K562 (cell line): Measurements from ENCODE around the gene CHPF. TPM values are rescaled to one million over a fixed set of nuclear protein-coding genes. Genes with fewer than 3 reads are reported as not detected.

Experiments used
- GABPA ChIP-seq: fragments of 200-800 bp; sonication (Bioruptor generic); conservative IDR thresholded peaks from 2 replicates; pipeline ENCODE4 v1.6.1; 2016; ENCODE audit warnings: low read depth, missing genetic modification characterization, missing compliant biosample characterization
- HDGF ChIP-seq: fragments of 450-650 bp; IDR thresholded peaks from 2 replicates; pipeline ENCODE4 v1.6.1; 2016
- KDM1A ChIP-seq, 2 experiments: fragments of 450-650 bp; IDR thresholded peaks; 2 replicates each; pipeline ENCODE4 v1.6.1; 2016; ENCODE audit warnings: mild to moderate bottlenecking in 2 of 2
- KDM2B ChIP-seq: fragments of 250-450 bp; sonication (Bioruptor Pico); IDR thresholded peaks from 2 replicates; pipeline ENCODE4 v1.8.0; 2021; ENCODE audit warnings: mild to moderate bottlenecking, moderate library complexity
- KDM4B ChIP-seq, 2 experiments: fragments of 450-650 bp in 1 of 2; sonication (generic) in 1 of 2; IDR thresholded peaks; 2 replicates each; pipeline ENCODE4 v1.6.1; 2016 to 2017; ENCODE audit warnings: borderline replicate concordance in 2 of 2, antibody characterized with exemption in 1 of 2, low read depth in 1 of 2, mild to moderate bottlenecking in 1 of 2
- LARP7 ChIP-seq: fragments of 450-650 bp; IDR thresholded peaks from 2 replicates; pipeline ENCODE4 v1.6.1; 2016
- SAP30 ChIP-seq: fragments of 200-600 bp; sonication (generic); IDR thresholded peaks from 2 replicates; pipeline ENCODE4 v1.6.1; 2012; ENCODE audit warnings: borderline replicate concordance, low read depth, mild to moderate bottlenecking, moderate library complexity, low read length, control low read depth, inconsistent platforms; ENCODE audit not compliant: insufficient read depth, poor library complexity, severe bottlenecking
- SP1 ChIP-seq: sonication (generic); formaldehyde crosslinking; IDR thresholded peaks from 2 replicates; pipeline ENCODE4 v1.8.1; 2022; ENCODE audit warnings: mild to moderate bottlenecking, missing genetic modification reagents
- SP2 ChIP-seq: IDR thresholded peaks from 2 replicates; pipeline ENCODE4 v1.6.1; 2011; ENCODE audit warnings: mild to moderate bottlenecking, low read depth, low read length, moderate library complexity; ENCODE audit not compliant: poor library complexity, severe bottlenecking; ENCODE audit errors: extremely low read depth
- SUPT5H ChIP-seq: fragments of 450-650 bp; IDR thresholded peaks from 2 replicates; pipeline ENCODE4 v1.6.1; 2016
- XRCC4 ChIP-seq: IDR thresholded peaks from one replicate; pipeline ENCODE4 v1.6.1; 2011; ENCODE audit not compliant: insufficient read depth, insufficient read length; ENCODE audit errors: extremely low read depth
- ZBTB7A ChIP-seq: IDR thresholded peaks from 2 replicates; pipeline ENCODE4 v1.6.1; 2011; ENCODE audit warnings: low read depth, mild to moderate bottlenecking, low read length, moderate library complexity, borderline replicate concordance; ENCODE audit not compliant: control insufficient read depth
- ZFP36 ChIP-seq: fragments of 150-350 bp; IDR thresholded peaks from 2 replicates; pipeline ENCODE4 v1.6.1; 2018; ENCODE audit warnings: low read length, low read depth; ENCODE audit not compliant: partially characterized antibody
- ZNF318 ChIP-seq, 2 experiments: fragments of 450-650 bp; IDR thresholded peaks; 2 replicates each; pipeline ENCODE4 v1.6.1; 2016; ENCODE audit warnings: mild to moderate bottlenecking in 2 of 2, borderline replicate concordance in 1 of 2, low read depth in 1 of 2, moderate library complexity in 1 of 2
- ZNF507 ChIP-seq: conservative IDR thresholded peaks from 2 replicates; pipeline ENCODE4 v1.6.1; 2017; ENCODE audit warnings: missing genetic modification characterization, missing compliant biosample characterization
- polyA plus RNA-seq, 8 experiments: library from polyadenylated mRNA; depleted of rRNA in 4 of 8; stranded (reverse) in 5 of 8; unstranded in 3 of 8; fragments of >200 nt; fragmentation: Nextera tagmentation in 2 of 8; fragmentation: Illumina TruSeq in 1 of 8; extraction: Ambion mirVana in 2 of 8; extraction: Trizol in 1 of 8; gene quantifications; 2 replicates each; pipeline versions ENCODE4 v1.2.1 to v1.2.3, GENCODE V29; 2011 to 2014; ENCODE audit warnings: inconsistent platforms in 1 of 8, missing spikeins in 1 of 8
- total RNA-seq, 7 experiments: library from RNA; depleted of rRNA in 6 of 7; stranded (reverse); fragments of >200 nt in 6 of 7; fragmentation: Illumina TruSeq in 2 of 7; extraction: Trizol in 2 of 7; gene quantifications; 2 replicates each; pipeline versions ENCODE4 v1.2.1 to v1.2.3, GENCODE V29; 2011 to 2021; ENCODE audit warnings: low replicate concordance in 1 of 7
- TF ChIP-seq, protein P1 (sequence below): fragments of 450-650 bp; IDR thresholded peaks from 2 replicates; pipeline ENCODE4 v1.6.1; 2018; ENCODE audit warnings: mild to moderate bottlenecking, low read depth; ENCODE audit not compliant: partially characterized antibody
- TF ChIP-seq, protein P2 (sequence below): fragments of 200-800 bp; sonication (Bioruptor generic); IDR thresholded peaks from 2 replicates; pipeline ENCODE4 v1.6.1; 2017; ENCODE audit warnings: missing genetic modification characterization, missing compliant biosample characterization

The CHPF gene
- total and polyA plus RNA-seq, 9 of the 15 experiments (the other 6 are each of a cell fraction or from before 2014, with no cell fraction given): 0.15 to 57.2 (median 7.9) TPM

DNA sequence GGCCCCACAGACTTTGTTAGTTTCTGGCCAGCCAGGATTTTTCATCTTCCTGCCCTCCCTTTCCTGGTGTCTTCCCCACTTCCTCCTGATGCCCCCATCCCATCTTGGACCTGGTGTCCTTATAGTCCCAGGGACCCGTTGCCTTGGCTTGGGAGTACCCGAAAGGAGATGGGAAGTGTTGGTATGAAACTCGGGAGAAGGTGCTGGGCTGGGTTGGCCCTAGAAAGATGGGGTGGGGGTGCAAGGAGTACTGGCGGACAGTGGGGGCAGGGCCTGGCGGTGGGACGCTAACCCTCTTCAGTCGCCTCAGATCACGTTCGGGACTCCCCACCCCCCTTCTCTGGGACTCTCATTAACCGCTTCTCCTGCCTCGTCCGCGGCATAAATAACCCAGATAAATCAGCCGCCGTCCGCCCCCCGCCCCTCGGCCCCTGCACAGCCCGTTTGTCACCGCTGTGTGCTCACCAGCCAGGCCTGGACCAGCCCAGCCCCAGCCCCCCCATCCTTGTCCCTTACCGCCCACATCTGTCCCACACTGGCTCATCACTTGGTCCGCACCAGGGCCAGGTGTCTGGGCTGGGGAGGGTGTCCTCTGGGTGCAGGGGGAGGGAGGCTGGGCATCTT lies 33.0 kb downstream of the CHPF start (continued):
- TF ChIP-seq ZNF507 (tag): no peak
- no peak for TF ChIP-seq KDM2B (CRISPR knock-in tag)
- TF ChIP-seq GABPA (tag): 0 out of 2 replicates have a peak, but pooled peaks have one; percentile 4
- TF ChIP-seq KDM4B (IDR thresholded peaks at IDR 0.05; ENCODE audit: borderline replicate concordance in 2 of 2, low read depth in 1 of 2): no peak
- TF ChIP-seq ZFP36: no peak
- TF ChIP-seq SAP30: no peak
- no peak for TF ChIP-seq SUPT5H
- TF ChIP-seq, protein P1, sequence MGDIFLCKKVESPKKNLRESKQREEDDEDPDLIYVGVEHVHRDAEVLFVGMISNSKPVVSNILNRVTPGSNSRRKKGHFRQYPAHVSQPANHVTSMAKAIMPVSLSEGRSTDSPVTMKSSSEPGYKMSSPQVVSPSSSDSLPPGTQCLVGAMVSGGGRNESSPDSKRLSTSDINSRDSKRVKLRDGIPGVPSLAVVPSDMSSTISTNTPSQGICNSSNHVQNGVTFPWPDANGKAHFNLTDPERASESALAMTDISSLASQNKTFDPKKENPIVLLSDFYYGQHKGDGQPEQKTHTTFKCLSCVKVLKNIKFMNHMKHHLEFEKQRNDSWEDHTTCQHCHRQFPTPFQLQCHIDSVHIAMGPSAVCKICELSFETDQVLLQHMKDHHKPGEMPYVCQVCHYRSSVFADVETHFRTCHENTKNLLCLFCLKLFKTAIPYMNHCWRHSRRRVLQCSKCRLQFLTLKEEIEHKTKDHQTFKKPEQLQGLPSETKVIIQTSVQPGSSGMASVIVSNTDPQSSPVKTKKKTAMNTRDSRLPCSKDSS: no peak
- TF ChIP-seq ZNF318 (IDR thresholded peaks at IDR 0.05; ENCODE audit: borderline replicate concordance in 1 of 2, low read depth in 1 of 2): no peak
- TF ChIP-seq ZBTB7A: peak; percentile 80; the same call in 1 of the 2 replicates
- no peak for TF ChIP-seq LARP7
- no peak for TF ChIP-seq SP2
- TF ChIP-seq, protein P2, sequence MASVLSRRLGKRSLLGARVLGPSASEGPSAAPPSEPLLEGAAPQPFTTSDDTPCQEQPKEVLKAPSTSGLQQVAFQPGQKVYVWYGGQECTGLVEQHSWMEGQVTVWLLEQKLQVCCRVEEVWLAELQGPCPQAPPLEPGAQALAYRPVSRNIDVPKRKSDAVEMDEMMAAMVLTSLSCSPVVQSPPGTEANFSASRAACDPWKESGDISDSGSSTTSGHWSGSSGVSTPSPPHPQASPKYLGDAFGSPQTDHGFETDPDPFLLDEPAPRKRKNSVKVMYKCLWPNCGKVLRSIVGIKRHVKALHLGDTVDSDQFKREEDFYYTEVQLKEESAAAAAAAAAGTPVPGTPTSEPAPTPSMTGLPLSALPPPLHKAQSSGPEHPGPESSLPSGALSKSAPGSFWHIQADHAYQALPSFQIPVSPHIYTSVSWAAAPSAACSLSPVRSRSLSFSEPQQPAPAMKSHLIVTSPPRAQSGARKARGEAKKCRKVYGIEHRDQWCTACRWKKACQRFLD (CRISPR knock-in tag): no peak
- TF ChIP-seq SP1: peak; percentile 20; the same call in 1 of the 2 replicates
- TF ChIP-seq XRCC4: no peak
- TF ChIP-seq KDM1A (IDR thresholded peaks at IDR 0.05): no peak
- TF ChIP-seq HDGF: no peak
